ENCODE measurements around the gene AP2B1.

- TF ChIP-seq ZBTB17 (tag by site-specific recombination; IDR thresholded peaks at IDR 0.05) = no peak
- no peak for TF ChIP-seq ZNF148 (tag by site-specific recombination; IDR thresholded peaks at IDR 0.05; ENCODE audit: borderline replicate concordance)
- no peak for TF ChIP-seq CTCF (tag by site-specific recombination; IDR thresholded peaks at IDR 0.05)
- no peak for TF ChIP-seq ZNF10 (tag by site-specific recombination; IDR thresholded peaks at IDR 0.05)
- TF ChIP-seq, protein P1, sequence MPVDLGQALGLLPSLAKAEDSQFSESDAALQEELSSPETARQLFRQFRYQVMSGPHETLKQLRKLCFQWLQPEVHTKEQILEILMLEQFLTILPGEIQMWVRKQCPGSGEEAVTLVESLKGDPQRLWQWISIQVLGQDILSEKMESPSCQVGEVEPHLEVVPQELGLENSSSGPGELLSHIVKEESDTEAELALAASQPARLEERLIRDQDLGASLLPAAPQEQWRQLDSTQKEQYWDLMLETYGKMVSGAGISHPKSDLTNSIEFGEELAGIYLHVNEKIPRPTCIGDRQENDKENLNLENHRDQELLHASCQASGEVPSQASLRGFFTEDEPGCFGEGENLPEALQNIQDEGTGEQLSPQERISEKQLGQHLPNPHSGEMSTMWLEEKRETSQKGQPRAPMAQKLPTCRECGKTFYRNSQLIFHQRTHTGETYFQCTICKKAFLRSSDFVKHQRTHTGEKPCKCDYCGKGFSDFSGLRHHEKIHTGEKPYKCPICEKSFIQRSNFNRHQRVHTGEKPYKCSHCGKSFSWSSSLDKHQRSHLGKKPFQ (tag by site-specific recombination; IDR thresholded peaks at IDR 0.05) = no peak
- TF ChIP-seq ZBTB21 (tag by site-specific recombination; IDR thresholded peaks at IDR 0.05) = no peak
- TF ChIP-seq ZNF768 (tag by site-specific recombination; IDR thresholded peaks at IDR 0.05) = no peak
- TF ChIP-seq TCF7L2 (IDR thresholded peaks at IDR 0.05; ENCODE audit: borderline replicate concordance, low read depth, low read length) = no peak
Observed at GRCh38 chr17:35665662-35666061, 78.5 kb downstream of the AP2B1 start.
